Endothelial cell of umbilical vein (primary cell): ENCODE data around the gene ASB2.

Experiments
- CTCF ChIP-seq, 2 donors: IDR thresholded peaks; 1 replicate in 1 of 2; 2 replicates in 1 of 2; pipeline ENCODE4 v1.5.1; 2011; ENCODE audit warnings: low read length in 2 of 2, mild to moderate bottlenecking in 2 of 2, moderate library complexity in 2 of 2, control low read depth in 1 of 2, inconsistent platforms in 1 of 2, low read depth in 1 of 2; ENCODE audit not compliant: insufficient read depth in 1 of 2; ENCODE audit errors: extremely low read depth in 1 of 2
- JUN ChIP-seq: IDR thresholded peaks from 2 replicates; pipeline ENCODE4 v1.6.1; 2011; ENCODE audit warnings: borderline replicate concordance, low read depth; ENCODE audit not compliant: insufficient read length, insufficient read depth
- POLR2A ChIP-seq: IDR thresholded peaks from 2 replicates; pipeline ENCODE4 v1.6.1; 2012; ENCODE audit warnings: low read depth, mild to moderate bottlenecking, control low read depth, low read length

DNA sequence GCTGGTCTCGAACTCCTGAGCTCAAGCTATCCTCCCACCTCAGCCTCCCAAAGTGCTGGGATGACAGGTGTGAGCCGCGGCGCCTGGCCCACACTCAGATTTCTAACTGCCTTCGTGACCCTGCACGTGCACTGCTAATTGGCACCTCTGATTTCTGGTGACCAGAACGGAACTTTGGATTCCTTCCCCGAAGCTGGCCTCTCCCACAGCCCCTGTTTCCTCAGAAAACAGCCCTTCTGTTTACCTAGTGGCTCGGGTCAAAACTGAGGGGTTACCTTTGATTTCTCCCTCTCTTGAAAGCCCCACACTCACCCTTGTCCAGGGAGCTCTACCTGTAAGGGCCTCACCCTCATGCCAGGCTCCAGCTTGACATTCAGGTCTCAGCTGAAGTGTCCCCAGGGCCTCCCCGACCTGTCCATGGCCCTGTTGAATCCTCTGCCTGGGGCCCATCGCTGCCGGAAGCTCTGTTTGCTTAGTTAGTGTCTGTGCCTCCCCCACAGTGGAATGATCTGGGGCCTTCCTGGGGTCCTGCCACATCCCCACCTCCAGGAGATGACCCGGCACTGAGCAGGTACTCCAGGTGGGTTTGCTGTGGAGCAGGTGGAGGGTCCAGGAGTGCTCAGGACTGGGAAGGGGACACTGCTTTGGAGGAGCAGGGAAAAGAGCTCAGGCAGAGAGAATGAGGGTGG, 73.6 kb downstream of the ASB2 start:
- no peak for TF ChIP-seq CTCF (IDR thresholded peaks at IDR 0.05; ENCODE audit: extremely low read depth in 1 of 2, insufficient read depth in 1 of 2, low read depth in 1 of 2, low read length in 2 of 2)
- TF ChIP-seq POLR2A = no peak
- no peak for TF ChIP-seq JUN
